HL-60/S4 treated with phorbol 12-myristate 13-acetate at 8.2 ng/mL for 4 days and 3 days (cell line): ENCODE data around the gene NSMCE4A.
"Not testable (repeated sequence)": the region's sequence is repeated elsewhere in the genome, so short reads cannot be mapped to it uniquely, and the experiment has no call there.

ENCODE experiments used
- in situ Hi-C: fragments of 300-500 bp; cut with MboI; formaldehyde crosslinking; loops from 2 replicates; pipeline ENCODE4 v1.15.0; 2022; ENCODE audit warnings: low sequenced_read_pairs

The NSMCE4A gene

GRCh38 chr10:121988361-121989324 lies 13.6 kb upstream of the NSMCE4A start, which contains the start of gene TACC2:
Gene TACC2 (plus strand): TSS chr10:121989163. CDS start chr10:122021982, 32,819 bp downstream.
- in situ Hi-C loops: no loop called here

- in situ Hi-C loops: no loop called here
These were observed 9.4 kb upstream of the NSMCE4A start for GRCh38 chr10:121984463-121984862.

- in situ Hi-C loops: no loop called here
These were observed 8.8 kb upstream of the NSMCE4A start for GRCh38 chr10:121983852-121984251.

GRCh38 chr10:121981346-121981745 lies 6.3 kb upstream of the NSMCE4A start:
- in situ Hi-C loops: no loop called here

- in situ Hi-C loops: no loop called here
These were observed 3.5 kb upstream of the NSMCE4A start for GRCh38 chr10:121978511-121978910.

- in situ Hi-C loops: no loop called here
These were observed 1.6 kb upstream of the NSMCE4A start for GRCh38 chr10:121976607-121977006.

- in situ Hi-C loops: no loop called here
These were observed 474 bp upstream of the NSMCE4A start for GRCh38 chr10:121975295-121976086.

- in situ Hi-C loops: no loop called here
These were observed 940 bp downstream of the NSMCE4A start for GRCh38 chr10:121974019-121974534.

GRCh38 chr10:121969086-121969485 lies 5.9 kb downstream of the NSMCE4A start:
- in situ Hi-C loops: not testable (repeated sequence)

- in situ Hi-C loops: no loop called here
These were observed 9.0 kb downstream of the NSMCE4A start for GRCh38 chr10:121965996-121966395.

GRCh38 chr10:121961456-121961855 lies 13.6 kb downstream of the NSMCE4A start:
- in situ Hi-C loops: no loop called here

GRCh38 chr10:121959671-121960070 lies 15.3 kb downstream of the NSMCE4A start:
- in situ Hi-C loops: no loop called here

- in situ Hi-C loops: no loop called here
These were observed 18.6 kb downstream of the NSMCE4A start for GRCh38 chr10:121956111-121957061.

- in situ Hi-C loops: no loop called here
These were observed 22.8 kb downstream of the NSMCE4A start for GRCh38 chr10:121952226-121952625.

GRCh38 chr10:121949451-121949850 lies 25.6 kb downstream of the NSMCE4A start:
- in situ Hi-C loops: no loop called here

- in situ Hi-C loops: no loop called here
These were observed 26.0 kb downstream of the NSMCE4A start for GRCh38 chr10:121949049-121949448.

- in situ Hi-C loops: no loop called here
These were observed 27.4 kb downstream of the NSMCE4A start for GRCh38 chr10:121947343-121948330.

GRCh38 chr10:121942749-121943416 lies 32.1 kb downstream of the NSMCE4A start:
- in situ Hi-C loops: no loop called here

GRCh38 chr10:121941532-121941931 lies 33.5 kb downstream of the NSMCE4A start:
- in situ Hi-C loops: no loop called here
